Measurements from ENCODE around the gene PRSS21.

The PRSS21 gene

DNA sequence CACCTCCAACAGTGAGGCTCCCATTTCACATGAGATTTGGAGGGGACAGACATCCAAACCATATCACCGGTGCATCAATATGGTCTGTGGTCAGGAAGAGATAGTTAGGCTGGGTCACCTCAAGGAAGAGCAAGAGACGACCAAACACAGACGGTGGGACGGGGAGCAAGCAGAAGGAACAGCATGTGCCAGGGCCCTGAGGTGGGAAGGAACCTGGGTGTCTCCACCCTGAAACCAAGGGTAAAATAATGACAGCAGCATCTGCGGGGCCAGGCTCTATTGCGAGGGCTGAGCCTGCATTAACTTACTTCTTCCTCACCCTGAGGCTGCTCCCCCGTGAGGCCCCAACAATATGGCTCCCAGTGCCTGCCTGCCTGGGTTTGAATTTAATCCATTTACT lies 8.9 kb upstream of the PRSS21 start:
- no peak for DNase-seq

DNA sequence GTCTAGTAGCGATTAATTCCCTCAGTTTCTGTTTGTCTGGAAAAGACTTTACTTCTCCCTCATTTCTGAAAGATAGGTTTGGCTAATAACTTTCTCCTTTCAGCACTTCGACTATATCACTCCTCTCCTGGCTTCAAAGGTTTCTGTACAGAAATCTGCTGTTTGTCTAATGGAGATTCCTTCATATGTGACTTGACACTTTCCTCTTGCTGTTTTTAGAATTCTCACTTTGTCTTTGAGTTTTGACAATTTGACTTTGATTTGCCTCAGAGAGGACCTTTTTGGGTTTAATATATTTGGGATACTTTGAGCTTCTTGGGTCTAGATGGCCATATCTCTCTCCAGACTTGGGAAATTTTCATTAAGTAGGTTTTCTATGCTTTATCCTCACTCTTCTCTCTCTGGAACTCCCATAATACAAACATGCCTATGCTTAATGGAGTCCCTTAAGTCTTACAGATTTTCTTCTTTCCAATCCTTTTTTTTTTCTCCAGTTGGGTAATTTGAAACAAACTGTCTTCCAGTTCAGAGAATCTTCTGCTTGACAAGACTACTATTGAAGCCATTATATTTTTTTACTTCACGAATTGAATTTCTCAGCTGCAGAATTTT lies 7.8 kb upstream of the PRSS21 start:
- DNase-seq, result no peak

DNA sequence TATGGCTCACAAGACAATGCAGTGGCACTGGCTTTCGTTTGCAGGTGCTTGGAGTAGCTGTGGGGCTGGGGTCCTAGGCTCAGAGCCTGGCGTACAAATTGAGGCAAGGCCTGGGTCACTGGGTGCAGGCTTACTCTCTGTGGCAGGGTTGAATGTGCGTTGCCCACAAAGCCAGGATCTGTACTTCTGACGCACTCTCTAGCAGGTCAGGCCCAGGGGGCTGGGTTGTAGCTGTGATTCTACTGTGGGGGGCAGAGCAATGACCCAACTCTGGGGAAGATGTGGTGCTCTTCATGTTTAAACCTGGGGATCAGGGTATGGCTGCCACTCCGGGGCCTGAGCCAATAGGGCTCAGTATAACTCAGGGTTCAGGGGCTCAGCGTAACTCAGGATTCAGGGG lies 6.4 kb upstream of the PRSS21 start:
- DNase-seq, result no peak

DNA sequence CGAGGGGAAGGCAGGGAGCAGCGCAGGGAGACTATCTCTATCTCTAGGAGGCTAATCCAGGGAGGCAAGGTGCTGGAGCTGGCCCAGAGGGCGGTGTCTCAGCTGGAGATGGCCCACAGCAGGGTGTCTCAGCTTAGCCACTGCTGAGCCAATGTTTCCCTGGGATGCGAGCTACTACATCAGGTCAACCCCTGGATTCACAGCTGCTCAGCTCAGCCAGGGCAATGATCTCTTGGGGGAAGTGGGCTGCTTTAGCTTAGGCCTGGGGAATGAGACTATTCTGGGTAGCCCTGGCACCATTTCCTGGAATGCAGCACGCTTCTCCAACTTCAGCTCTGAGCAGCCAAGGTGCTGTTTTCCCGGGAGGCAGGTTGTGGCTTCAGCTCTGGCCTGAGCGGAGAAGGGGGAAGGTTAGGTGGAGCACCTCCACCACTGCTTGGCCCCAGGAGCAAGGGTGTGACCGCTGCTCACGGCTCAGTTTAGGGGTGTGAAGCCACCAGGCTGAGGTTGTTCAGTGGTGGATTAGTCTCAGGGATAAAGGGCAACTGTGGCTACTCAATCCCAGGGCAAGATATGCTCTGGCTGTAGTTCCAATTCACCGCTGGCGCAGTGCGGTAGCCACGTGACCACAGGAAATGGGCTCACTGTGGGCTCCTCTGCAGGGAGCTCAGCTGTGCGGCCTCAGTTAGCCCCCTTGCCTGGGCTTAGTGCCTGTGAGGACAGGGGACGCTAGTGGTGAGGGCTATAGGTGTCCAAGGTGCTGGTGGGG lies 5.2 kb upstream of the PRSS21 start:
- no peak for DNase-seq

DNA sequence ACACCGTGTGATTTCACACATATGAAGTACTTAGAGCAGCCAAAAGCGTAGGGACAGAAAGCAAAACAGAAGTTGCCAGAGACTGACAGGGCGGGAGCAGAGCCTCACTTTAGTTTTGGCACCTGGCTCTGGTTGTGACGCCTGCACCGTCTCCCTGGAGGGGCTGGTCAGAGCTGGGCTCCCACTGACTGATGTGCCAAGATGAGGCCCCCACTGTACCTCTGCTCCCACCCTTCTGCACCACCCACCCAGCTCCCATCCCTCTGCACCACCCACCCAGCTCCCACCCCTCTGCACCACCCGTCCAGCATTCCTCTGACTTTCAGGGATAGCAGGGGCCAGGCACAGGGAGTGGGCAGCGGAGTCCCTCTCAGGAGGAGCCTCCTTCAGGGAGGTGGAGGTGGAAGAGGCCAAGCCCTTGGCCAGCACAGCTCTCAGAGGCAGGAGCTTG lies 3.2 kb upstream of the PRSS21 start:
- DNase-seq, result no peak

DNA sequence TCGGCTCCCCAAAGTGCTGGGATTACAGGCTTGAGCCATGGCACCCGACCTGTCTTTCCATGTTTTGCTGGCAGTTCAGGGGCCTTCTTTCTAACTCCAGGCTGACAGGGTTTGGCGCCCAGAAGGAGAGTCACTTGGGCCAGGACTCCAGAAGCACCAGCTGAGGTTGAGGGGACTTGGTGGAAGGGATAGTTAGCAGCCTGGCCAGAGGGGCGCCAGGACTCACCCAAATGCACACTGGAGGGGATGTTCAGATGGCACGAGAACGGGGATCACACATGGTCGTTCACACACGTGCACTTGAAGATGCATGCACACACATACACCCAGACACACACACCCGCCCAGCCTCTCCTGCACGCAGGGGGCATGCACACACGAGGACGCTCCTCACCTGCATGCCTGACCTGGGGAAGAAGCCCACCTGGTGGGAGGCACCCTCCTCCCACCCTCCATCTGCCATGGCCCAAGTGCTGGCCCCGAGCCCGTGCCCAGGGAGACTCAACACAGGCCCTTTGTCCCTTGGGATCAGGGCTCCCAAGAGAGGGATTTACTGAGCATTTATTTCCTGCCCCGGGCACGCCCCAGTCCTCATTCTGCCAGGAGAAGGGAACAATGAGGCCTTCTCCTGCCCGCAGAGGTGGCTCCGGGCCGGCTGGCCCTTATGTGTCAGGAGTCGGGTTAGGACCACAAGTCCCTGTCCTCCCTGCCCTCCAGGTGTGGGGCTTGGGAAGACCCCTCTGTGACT lies 2.3 kb upstream of the PRSS21 start:
- no peak for DNase-seq

DNA sequence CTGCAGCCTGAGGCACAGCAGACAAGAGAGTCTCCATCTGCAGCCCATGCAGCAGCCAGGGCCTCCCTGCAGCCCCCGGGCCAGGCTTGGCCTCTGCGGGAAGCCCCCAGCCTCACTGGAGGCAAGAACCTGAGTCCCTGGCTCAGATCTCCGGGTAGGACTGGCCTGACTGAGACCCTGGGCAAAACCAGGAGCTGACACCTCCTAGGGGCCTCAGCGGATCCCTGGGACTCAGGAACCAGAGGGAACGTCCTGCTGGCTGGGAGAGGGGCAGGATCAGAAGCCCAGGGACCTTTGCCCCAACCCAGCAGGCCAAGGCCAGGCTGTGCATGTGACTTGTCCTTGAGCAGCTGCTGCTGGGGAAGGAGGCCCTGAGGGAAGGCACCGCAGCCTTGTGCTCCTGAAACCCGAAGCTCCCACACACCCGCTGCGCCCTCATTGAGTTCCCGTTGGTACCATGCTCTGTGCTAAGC lies 1.7 kb upstream of the PRSS21 start:
- DNase-seq, result no peak

DNA sequence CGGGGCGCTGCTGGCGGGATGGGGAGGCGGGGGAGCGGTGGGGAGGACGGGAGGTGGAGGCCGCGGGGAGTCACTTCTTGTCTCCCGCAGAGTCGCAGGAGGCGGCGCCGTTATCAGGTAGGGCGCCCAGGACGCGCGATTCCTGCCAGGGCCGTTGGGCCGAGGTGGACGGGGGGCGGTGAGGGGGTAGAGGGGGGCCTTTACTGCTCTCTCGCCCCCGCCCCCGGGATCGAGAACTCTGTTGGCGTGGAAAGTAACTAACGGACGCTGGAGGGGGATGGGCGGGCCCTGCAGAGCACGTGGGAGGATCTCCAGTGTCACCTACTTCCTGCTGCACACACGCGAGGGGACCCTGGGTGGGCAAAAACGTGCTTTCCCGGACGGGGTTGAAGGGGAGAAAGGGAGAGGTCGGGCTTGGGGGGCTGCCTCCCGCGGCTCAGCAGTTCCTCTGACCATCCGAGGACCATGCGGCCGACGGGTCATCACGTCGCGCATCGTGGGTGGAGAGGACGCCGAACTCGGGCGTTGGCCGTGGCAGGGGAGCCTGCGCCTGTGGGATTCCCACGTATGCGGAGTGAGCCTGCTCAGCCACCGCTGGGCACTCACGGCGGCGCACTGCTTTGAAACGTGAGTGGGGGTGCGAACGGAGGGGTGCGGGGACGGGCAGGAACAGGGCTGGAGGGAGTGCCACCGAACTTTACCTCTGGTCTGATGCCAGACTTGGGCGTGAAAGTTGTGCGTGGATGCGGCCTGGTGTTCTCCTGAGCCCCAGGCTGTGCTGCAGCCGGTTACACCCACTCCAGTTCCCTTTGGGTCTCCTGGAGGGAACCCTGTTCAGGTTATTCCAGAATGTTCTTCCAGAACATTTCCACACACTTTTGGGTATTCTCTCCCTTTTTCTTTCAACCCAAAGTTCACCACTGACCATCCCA lies 569 bp downstream of the PRSS21 start:
- DNase-seq, result peak; percentile 25

DNA sequence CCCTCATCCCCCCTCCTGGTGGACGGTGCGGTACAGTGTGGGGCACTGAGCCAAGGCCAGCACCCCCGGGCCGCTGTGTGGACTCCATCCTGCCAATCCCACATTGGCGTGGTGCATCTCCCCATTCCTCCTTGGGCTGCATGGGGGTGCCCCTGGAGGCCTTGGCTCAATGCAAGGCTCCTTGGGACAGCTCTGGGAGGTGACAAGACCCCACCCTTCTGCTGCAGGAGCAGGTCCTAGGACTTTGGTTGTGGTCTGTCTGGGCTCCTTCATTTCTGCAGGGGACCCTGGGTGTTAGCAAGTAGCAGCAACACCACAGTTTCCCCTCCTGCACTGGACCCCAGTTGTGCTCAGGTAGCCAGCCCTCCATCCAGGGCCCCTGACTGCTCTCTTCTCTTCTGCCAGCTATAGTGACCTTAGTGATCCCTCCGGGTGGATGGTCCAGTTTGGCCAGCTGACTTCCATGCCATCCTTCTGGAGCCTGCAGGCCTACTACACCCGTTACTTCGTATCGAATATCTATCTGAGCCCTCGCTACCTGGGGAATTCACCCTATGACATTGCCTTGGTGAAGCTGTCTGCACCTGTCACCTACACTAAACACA lies 1.3 kb downstream of the PRSS21 start:
- DNase-seq, result no peak

DNA sequence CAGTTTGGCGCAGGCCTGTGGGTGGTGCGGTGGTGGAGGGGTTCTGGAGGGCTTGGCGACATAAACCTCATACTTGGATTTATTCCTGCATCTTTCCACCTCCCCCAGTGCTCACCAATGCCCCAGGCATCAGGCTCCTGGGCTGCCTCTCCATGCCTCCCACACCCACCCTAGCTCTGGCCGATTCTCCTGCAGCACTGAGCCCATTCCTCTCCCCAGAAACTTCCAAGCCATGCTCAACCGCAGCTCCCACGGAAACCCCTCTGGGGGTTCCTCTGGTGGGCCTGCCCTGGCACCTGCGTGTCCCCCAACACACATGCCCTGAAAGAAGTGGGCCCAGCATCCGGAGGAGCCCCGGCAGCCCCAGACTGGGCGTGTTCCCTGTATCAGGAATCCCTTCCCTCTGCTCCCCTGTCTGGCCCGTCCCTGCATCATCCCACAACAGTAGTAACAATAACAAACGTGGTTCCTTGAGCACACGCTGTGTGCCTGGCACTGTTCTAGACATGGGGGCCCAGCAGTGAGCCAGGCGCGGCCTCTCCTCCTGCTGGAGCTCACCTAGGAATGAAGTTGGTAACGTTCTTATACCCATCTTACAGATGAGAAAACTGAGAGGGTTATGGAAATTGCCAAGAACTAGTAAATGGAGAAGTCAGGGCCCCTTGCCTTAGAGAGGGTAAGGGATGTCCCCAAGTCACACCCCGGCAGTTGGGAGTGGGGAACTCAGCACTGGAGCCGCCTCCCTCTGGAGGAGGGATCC lies 2.3 kb downstream of the PRSS21 start:
- DNase-seq, result no peak

DNA sequence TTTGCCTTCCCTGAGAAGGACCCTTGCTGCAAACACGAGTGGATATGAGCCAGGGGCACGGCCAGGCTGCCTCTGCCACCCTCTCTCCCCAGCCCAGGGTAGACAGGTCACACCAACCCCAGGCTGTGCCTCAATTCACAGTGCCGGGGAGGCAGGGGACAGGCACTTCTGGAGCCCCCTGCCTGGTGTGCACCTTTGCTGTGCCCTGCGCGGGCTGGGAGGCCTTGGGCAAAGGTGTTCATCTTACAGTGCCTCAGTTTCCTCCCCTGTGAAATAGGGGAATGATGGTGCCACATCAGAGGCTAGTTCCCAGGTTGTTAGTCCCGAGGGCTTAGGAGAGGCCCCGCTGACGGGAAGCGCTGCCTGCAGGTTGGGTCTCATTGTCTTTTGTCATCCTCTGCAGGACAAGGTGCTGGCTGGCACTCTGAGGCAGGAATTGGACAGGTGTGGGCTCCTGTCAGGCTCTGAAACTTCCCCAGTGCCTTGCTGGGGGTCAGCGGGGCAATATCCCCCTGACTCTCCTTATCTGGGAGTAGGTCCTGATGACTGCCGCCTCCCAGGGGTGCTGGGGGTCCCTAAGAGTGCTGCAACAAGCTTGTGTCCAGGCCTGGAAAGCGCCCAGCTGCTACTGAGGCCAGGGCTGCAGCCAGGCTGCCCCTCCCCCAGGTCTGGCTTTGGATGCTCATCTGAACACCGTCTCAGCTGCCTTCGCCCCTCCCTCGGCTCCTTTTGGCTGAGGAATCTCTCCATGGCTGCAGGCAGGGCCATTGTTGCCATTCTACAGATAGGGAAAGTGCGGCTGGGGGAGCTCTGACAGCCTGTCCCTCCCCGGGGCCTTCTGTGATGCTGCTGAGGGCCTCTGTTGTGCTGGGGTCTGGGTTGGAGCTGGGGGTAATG lies 3.1 kb downstream of the PRSS21 start:
- no peak for DNase-seq

DNA sequence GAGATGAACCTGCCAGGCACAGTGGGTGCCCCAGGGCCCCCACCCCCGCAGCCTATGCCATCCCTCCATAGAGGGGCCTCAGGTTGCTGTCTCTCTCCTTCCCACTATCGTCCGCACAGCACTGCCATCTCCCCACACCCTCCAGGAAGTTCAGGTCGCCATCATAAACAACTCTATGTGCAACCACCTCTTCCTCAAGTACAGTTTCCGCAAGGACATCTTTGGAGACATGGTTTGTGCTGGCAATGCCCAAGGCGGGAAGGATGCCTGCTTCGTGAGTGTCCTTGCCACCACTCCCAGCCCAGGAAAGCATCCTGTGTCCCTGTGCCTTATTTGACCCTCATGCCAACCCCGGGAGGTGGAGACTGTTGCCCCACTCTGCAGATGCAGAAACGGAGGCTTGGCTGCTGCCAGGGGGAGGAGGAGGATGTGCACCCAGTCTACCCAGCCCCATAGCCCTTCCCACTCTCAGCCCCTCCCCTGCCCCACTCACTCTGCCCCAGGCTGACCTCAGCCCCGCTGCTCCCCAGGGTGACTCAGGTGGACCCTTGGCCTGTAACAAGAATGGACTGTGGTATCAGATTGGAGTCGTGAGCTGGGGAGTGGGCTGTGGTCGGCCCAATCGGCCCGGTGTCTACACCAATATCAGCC lies 3.9 kb downstream of the PRSS21 start:
- no peak for DNase-seq

DNA sequence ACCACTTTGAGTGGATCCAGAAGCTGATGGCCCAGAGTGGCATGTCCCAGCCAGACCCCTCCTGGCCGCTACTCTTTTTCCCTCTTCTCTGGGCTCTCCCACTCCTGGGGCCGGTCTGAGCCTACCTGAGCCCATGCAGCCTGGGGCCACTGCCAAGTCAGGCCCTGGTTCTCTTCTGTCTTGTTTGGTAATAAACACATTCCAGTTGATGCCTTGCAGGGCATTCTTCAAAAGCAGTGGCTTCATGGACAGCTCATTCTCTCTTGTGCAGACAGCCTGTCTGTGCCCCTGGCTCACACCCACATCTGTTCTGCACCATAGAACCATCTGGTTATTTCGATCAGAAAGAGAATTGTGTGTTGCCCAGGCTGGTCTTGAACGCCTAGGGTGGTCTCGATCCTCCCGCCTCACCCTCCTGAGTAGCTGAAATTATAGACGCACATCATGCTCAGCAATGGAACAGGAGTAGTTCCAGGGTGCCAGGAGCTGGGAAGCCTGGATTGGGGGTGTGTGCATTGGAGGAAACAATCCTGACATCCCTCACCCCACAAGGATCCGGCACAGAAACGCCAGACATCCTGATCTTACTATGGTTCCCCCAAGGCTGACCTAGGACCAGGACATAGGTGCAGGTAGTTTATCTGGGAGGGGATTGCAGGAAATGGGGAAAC lies 4.6 kb downstream of the PRSS21 start:
- DNase-seq, result no peak

DNA sequence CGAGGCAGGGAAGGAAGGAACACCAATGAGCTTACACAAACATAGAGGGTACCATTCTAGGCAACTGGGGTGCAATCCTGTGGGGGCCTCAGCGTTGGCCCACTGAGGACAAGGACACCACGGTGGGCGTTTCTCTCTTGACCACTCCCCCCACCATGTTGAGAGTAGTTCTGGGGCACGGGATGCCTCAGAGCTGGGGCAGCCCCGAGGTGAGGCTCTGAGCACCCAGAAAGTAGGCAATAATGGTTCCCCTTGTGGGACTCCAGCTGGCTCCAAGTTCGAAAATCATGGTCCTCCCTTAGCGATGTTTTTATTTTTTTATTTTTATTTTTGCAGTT lies 5.1 kb downstream of the PRSS21 start:
- no peak for DNase-seq

DNA sequence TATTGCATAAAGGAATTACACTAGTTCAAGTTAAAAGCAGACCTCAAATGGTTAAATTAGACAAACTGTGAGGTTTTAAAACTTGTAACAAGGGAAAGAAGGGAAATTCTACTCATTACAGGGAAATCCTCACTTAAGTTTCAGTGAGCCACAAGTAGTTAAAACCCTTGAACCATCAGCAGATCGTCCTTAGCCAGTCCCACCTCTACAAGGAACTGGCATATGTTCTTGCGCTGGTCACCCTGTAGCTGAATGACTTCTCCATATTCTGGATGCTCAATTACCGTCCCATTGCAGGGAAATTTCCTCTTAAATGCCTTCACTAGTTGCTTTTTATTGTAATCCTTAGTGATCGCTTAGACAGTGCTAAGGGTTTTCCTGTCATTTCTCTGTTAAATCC lies 5.5 kb downstream of the PRSS21 start:
- no peak for DNase-seq

DNA sequence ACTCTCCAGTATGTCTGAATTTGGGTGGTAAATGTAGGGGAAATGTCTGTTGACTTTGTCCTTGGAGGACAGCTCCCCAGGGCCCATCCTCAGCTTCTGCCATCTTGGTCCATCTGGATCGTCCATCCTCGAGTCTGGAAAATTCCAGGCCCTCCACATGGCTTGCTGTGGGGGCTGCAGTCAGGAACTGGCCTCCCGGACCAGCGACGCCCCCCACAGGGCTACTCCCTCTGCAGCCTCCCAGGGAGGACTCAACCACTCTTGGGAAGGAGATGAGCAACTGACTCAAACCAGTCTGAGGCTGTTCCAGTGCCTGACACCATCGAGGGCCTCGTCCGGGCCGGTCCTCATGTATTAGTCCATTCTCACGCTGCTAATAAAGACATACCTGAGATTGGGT lies 7.6 kb downstream of the PRSS21 start:
- no peak for DNase-seq

DNA sequence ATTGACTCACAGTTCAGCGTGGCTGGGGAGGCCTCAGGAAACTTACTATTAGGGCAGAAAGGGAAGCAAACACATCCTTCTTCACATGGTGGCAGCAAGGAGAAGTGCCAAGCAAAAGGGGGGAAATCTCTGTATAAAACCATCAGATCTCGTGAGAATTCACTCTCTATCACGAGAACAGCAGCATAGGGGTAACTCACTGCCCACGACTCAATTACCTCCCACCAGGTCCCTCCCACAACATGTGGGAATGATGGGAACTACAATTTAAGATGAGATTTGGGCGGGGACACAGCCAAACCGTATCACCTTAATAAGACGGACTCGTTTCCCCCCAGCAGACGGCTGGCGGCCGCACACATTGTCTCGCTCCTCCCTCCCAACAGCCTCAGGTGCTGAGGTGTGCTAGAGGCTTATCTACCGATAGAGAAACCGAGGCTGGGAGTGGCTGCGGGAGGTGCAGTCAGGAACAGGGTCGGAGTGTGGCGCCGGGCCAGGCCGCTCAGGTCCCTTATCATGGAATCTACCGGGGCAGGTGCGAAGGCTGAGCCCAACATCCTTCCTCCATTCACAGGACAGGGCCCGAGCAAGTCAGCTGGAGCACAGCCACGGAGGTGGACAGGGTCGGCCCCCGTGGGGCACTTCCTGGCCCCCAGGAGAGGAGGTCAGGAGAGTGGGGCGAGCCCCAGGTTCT lies 8.2 kb downstream of the PRSS21 start:
- DNase-seq, result no peak

DNA sequence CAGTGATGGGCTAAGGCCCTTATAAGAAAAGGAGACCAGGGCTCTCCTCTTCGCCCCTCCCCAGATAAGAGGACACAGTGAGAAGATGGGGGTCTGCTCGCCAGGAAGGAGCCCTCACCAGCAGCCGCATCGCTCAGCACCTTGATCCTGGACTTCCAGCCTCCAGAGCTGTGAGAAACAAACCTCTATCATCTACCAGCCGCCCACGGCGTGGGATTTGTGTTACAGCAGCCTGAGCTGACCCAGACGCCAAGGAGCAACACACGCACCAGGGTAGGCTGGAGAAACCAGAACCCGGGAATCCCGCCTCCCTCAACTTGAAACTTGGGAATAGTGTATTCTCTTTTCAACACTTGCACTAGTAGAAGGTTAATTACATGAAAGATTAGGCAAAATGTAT lies 8.9 kb downstream of the PRSS21 start:
- DNase-seq, result no peak
